ENCODE results near the gene FCRL4. TPM values are rescaled to one million over a fixed set of nuclear protein-coding genes. Genes with fewer than 3 reads are reported as not detected.

The FCRL4 gene
- total RNA-seq, 1 donor from 2014 or later: not detected

GRCh38 chr1:157540852-157541251, 57.0 kb downstream of the FCRL4 start:
- no peak for TF ChIP-seq CTCF (IDR thresholded peaks at IDR 0.05; ENCODE audit: unreplicated experiment)
- H3K4me3 Mint-ChIP-seq (ENCODE audit: low read depth): no peak overlapping the region
- no peaks in the 10 kb centered on the region for H3K9me3 Mint-ChIP-seq (ENCODE audit: low read depth)
- H3K4me1 Mint-ChIP-seq (ENCODE audit: low read depth): no peaks in the 10 kb centered on the region
- H3K27me3 Mint-ChIP-seq: peaks cover 12% of the 10 kb centered on the region
- no peak overlapping the region for H3K27ac Mint-ChIP-seq
- DNase-seq (ENCODE audit: low spot score, unreplicated experiment): no peak
- no peaks in the 10 kb centered on the region for H3K36me3 Mint-ChIP-seq (ENCODE audit: insufficient read depth)

- no peaks in the 10 kb centered on the region for H3K9me3 Mint-ChIP-seq (ENCODE audit: low read depth)
- H3K27me3 Mint-ChIP-seq: peaks cover 12% of the 10 kb centered on the region
- no peak overlapping the region for H3K27ac Mint-ChIP-seq
- H3K36me3 Mint-ChIP-seq (ENCODE audit: insufficient read depth): no peaks in the 10 kb centered on the region
- H3K4me3 Mint-ChIP-seq (ENCODE audit: low read depth): no peak overlapping the region
- no peak for DNase-seq (ENCODE audit: low spot score, unreplicated experiment)
- H3K4me1 Mint-ChIP-seq (ENCODE audit: low read depth): no peaks in the 10 kb centered on the region
- no peak for TF ChIP-seq CTCF (IDR thresholded peaks at IDR 0.05; ENCODE audit: unreplicated experiment)
These were observed 57.6 kb downstream of the FCRL4 start for GRCh38 chr1:157540160-157540748.

GRCh38 chr1:157539568-157539967, 58.3 kb downstream of the FCRL4 start:
- H3K27ac Mint-ChIP-seq: no peak overlapping the region
- no peak for TF ChIP-seq CTCF (IDR thresholded peaks at IDR 0.05; ENCODE audit: unreplicated experiment)

GRCh38 chr1:157532569-157532968, 65.3 kb downstream of the FCRL4 start:
- Mint-ChIP-seq H3K9me3 (ENCODE audit: low read depth) (no peaks in the 10 kb centered on the region), H3K27me3 (no peaks in the 10 kb centered on the region), H3K27ac (no peak overlapping the region), H3K4me1 (ENCODE audit: low read depth) (no peaks in the 10 kb centered on the region), H3K36me3 (ENCODE audit: insufficient read depth) (no peaks in the 10 kb centered on the region), H3K4me3 (ENCODE audit: low read depth) (no peak overlapping the region)
- DNase-seq (ENCODE audit: low spot score, unreplicated experiment): no peak
- no peak for TF ChIP-seq CTCF (IDR thresholded peaks at IDR 0.05; ENCODE audit: unreplicated experiment)

More at GRCh38 chr1:157539568-157539967, 58.3 kb downstream of the FCRL4 start:
- no peak for DNase-seq (ENCODE audit: low spot score, unreplicated experiment)
- no peaks in the 10 kb centered on the region for H3K9me3 Mint-ChIP-seq (ENCODE audit: low read depth)
- H3K36me3 Mint-ChIP-seq (ENCODE audit: insufficient read depth): no peaks in the 10 kb centered on the region
- H3K27me3 Mint-ChIP-seq: peaks cover 12% of the 10 kb centered on the region
- no peak overlapping the region for H3K4me3 Mint-ChIP-seq (ENCODE audit: low read depth)
- H3K4me1 Mint-ChIP-seq (ENCODE audit: low read depth): no peaks in the 10 kb centered on the region

GRCh38 chr1:157523774-157524493, 74.0 kb downstream of the FCRL4 start:
- no peaks in the 10 kb centered on the region for H3K36me3 Mint-ChIP-seq (ENCODE audit: insufficient read depth)
- no peak overlapping the region for H3K4me3 Mint-ChIP-seq (ENCODE audit: low read depth)
- H3K27me3 Mint-ChIP-seq: peaks cover 2% of the 10 kb centered on the region
- no peaks in the 10 kb centered on the region for H3K4me1 Mint-ChIP-seq (ENCODE audit: low read depth)
- no peak for TF ChIP-seq CTCF (IDR thresholded peaks at IDR 0.05; ENCODE audit: unreplicated experiment)
- no peak overlapping the region for H3K27ac Mint-ChIP-seq
- no peaks in the 10 kb centered on the region for H3K9me3 Mint-ChIP-seq (ENCODE audit: low read depth)
- no peak for DNase-seq (ENCODE audit: low spot score, unreplicated experiment)

Other genes starting within 250 kb of the FCRL4 start
- gene FCRL5, start 45.6 kb downstream of the FCRL4 start, total RNA-seq: not detected in 2 replicates
- gene FCRL3, start 102.7 kb upstream of the FCRL4 start, total RNA-seq: not detected in 2 replicates
- gene FCRL2, start 179.0 kb upstream of the FCRL4 start, total RNA-seq: not detected in 2 replicates
- gene FCRL1, start 222.0 kb upstream of the FCRL4 start, total RNA-seq: not detected in 2 replicates
- gene CD5L, start 243.7 kb upstream of the FCRL4 start, total RNA-seq: not detected in 2 replicates